SU-DHL-6 (cell line): Measurements from ENCODE around the gene SELPLG.
"Not testable (repeated sequence)": the region's sequence is repeated elsewhere in the genome, so short reads cannot be mapped to it uniquely, and the experiment has no call there.

Source experiments
- H2AFZ ChIP-seq: fragments of 200-600 bp; sonication (generic); 2 replicates; pipeline ENCODE4 v1.6.1; 2014; ENCODE audit warnings: low read depth, mild to moderate bottlenecking, moderate library complexity, mixed read lengths, antibody characterized with exemption, low read length; ENCODE audit not compliant: severe bottlenecking
- H3F3A ChIP-seq: fragments of 200-600 bp; shearing (Covaris generic); 2 replicates; pipeline ENCODE4 v1.6.0; 2016; ENCODE audit warnings: antibody characterized with exemption, mild to moderate bottlenecking; ENCODE audit not compliant: insufficient read depth
- H3K27ac ChIP-seq: fragments of 200-600 bp; sonication (generic); 2 replicates; pipeline ENCODE4 v1.5.1; 2016; ENCODE audit warnings: low read depth, mild to moderate bottlenecking, low read length, moderate library complexity, mixed read lengths
- H3K27me3 ChIP-seq: fragments of 200-600 bp; sonication (generic), shearing (Covaris generic); 2 replicates; pipeline ENCODE4 v1.6.0; 2014; ENCODE audit warnings: mild to moderate bottlenecking, low read length
- H3K36me3 ChIP-seq: fragments of 200-600 bp; sonication (generic); 2 replicates; pipeline ENCODE4 v1.6.1; 2014; ENCODE audit warnings: mild to moderate bottlenecking, low read length, mixed read lengths
- H3K4me2 ChIP-seq: fragments of 300-600, 200-600 bp; shearing (Covaris generic), sonication (generic); 2 replicates; pipeline ENCODE4 v1.6.0; 2014; ENCODE audit warnings: low read length, low read depth, mild to moderate bottlenecking; ENCODE audit not compliant: poor library complexity, severe bottlenecking
- H3K4me3 ChIP-seq: fragments of 200-600 bp; sonication (generic); 2 replicates; pipeline ENCODE4 v1.5.1; 2014; ENCODE audit warnings: antibody characterized with exemption, low read length, mild to moderate bottlenecking, mixed read lengths; ENCODE audit not compliant: insufficient read depth, poor library complexity, severe bottlenecking
- H3K79me2 ChIP-seq: fragments of 200-600 bp; sonication (generic); 2 replicates; pipeline ENCODE4 v1.6.1; 2014; ENCODE audit warnings: mild to moderate bottlenecking, low read length, moderate library complexity; ENCODE audit not compliant: insufficient read depth
- H3K9ac ChIP-seq: fragments of 200-600 bp; sonication (generic); 2 replicates; pipeline ENCODE4 v1.7.0; 2014; ENCODE audit warnings: mild to moderate bottlenecking, low read length
- H3K9me2 ChIP-seq: fragments of 200-600 bp; sonication (generic); replicated peaks from 2 replicates; pipeline ENCODE4 v1.6.1; 2014; ENCODE audit warnings: low read length; ENCODE audit not compliant: insufficient read depth
- H3K9me3 ChIP-seq: fragments of 200-600 bp; sonication (generic); 2 replicates; pipeline ENCODE4 v1.6.1; 2014; ENCODE audit warnings: low read length, mixed read lengths; ENCODE audit not compliant: insufficient read depth
- H4K20me1 ChIP-seq: fragments of 200-600 bp; sonication (generic); 2 replicates; pipeline ENCODE4 v1.6.1; 2014; ENCODE audit warnings: low read depth, mild to moderate bottlenecking, antibody characterized with exemption, low read length, moderate library complexity, mixed read lengths
- CTCF ChIP-seq: fragments of 200-600 bp; sonication (generic); IDR thresholded peaks from one replicate; pipeline ENCODE4 v1.5.1; 2017; ENCODE audit warnings: antibody characterized with exemption, mild to moderate bottlenecking, low read length, moderate library complexity; ENCODE audit not compliant: insufficient read depth, poor library complexity, severe bottlenecking
- EZH2phosphoT487 ChIP-seq: fragments of 200-600 bp; sonication (generic), shearing (Covaris generic); conservative IDR thresholded peaks from 2 replicates; pipeline ENCODE4 v1.6.1; 2018; ENCODE audit warnings: mild to moderate bottlenecking, antibody characterized with exemption, low read length, moderate library complexity, mixed read lengths

SELPLG gene

GRCh38 chr12:108594323-108594903 lies 39.3 kb downstream of the SELPLG start:
- H3K9me2 ChIP-seq = no peaks in the 10 kb centered on the region
- H3K36me3 ChIP-seq = no peaks in the 10 kb centered on the region
- no peak overlapping the region for H3K27ac ChIP-seq
- no peak overlapping the region for H3K4me2 ChIP-seq
- no peaks in the 10 kb centered on the region for H4K20me1 ChIP-seq
- no peaks in the 10 kb centered on the region for H3K9me3 ChIP-seq
- no peak overlapping the region for H3K4me3 ChIP-seq
- H3F3A ChIP-seq = no peaks in the 10 kb centered on the region
- H3K79me2 ChIP-seq = no peaks in the 10 kb centered on the region
- H2AFZ ChIP-seq = no peak overlapping the region
- no peak overlapping the region for H3K9ac ChIP-seq
- no peaks in the 10 kb centered on the region for H3K27me3 ChIP-seq
- TF ChIP-seq CTCF = no peak
- TF ChIP-seq EZH2phosphoT487 = no peak

DNA sequence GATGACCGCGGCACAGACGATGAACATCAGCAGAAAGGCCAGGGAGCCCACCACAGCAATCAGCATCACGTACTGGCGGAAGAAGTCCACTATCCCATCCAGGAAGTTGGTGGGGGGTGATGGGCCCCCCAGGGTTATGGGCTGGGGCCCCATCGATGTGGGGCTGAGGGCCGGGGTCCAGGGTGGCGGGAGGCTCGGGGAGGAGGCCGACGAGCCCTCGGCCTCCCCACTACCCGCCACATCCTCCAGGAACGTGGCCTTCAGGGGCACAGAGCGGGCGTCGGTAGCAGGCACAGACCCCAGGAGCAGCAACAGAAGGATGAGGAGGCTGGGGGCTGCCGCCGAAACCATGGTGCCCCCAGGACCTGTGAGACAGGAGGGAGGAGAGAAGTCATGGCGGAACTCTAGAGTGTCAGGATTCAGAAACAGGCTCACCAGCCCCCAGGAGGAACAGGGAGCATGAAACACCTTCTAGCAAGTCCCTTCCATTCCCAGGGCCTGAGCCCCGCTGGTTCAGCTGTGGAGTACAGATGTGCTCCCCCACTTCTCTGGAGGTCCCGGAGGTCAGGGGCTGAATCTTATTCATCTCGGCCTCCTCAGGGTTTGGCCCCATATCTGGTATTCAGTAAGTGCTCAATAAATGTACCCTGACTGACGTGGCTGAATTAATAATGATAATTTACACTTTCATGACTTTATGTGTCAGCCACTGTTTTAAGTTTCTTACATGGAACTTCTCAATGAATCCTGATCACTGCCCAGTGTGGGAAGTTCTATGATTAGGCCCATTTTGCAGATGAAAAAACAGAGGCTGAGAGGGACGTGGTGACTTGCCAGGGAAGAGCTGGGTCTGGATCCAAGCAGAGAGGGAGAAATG lies 41.4 kb downstream of the SELPLG start:
- no peaks in the 10 kb centered on the region for H3K27me3 ChIP-seq
- no peak overlapping the region for H3K9ac ChIP-seq
- no peaks in the 10 kb centered on the region for H4K20me1 ChIP-seq
- no peak overlapping the region for H3K27ac ChIP-seq
- H3K4me2 ChIP-seq = no peak overlapping the region
- H3K9me3 ChIP-seq = no peaks in the 10 kb centered on the region
- H3K79me2 ChIP-seq = no peaks in the 10 kb centered on the region
- H3K4me3 ChIP-seq = no peak overlapping the region
- no peaks in the 10 kb centered on the region for H3K36me3 ChIP-seq
- no peaks in the 10 kb centered on the region for H3K9me2 ChIP-seq
- no peaks in the 10 kb centered on the region for H3F3A ChIP-seq
- H2AFZ ChIP-seq = no peak overlapping the region
- TF ChIP-seq EZH2phosphoT487 (no peak), CTCF (no peak)

- H3K9me2 ChIP-seq = no peaks in the 10 kb centered on the region
- no peaks in the 10 kb centered on the region for H4K20me1 ChIP-seq
- H3K27ac ChIP-seq = no peak overlapping the region
- no peak overlapping the region for H3K4me3 ChIP-seq
- H3K4me2 ChIP-seq = no peak overlapping the region
- TF ChIP-seq EZH2phosphoT487 (no peak), CTCF (no peak)
- H3K79me2 ChIP-seq = no peaks in the 10 kb centered on the region
- no peak overlapping the region for H3K9ac ChIP-seq
- no peaks in the 10 kb centered on the region for H3K9me3 ChIP-seq
- no peaks in the 10 kb centered on the region for H3K36me3 ChIP-seq
- H2AFZ ChIP-seq = no peak overlapping the region
- no peaks in the 10 kb centered on the region for H3F3A ChIP-seq
- H3K27me3 ChIP-seq = no peaks in the 10 kb centered on the region
Observed at GRCh38 chr12:108591267-108591980, 42.3 kb downstream of the SELPLG start.

DNA sequence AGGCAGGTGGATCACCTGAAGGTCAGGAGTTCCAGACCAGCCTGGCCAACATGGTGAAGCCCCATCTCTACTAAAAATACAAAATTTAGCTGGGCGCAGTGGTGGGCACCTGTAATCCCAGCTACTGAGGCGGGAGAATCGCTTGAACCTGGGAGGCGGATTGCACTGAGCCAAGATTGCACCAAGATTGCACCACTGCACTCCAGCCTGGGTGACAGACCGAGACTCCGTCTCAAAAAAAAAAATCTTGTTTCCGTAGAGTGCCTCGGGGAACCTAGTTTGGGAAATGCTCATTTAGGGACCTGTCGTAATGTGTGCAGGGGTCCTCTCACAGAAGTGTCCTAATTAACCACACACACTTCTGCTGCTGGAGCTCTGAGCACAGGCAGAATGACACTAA lies 43.2 kb downstream of the SELPLG start:
- H3F3A ChIP-seq, H3K36me3 ChIP-seq, H4K20me1 ChIP-seq, H3K27ac ChIP-seq, H3K9me2 ChIP-seq, H3K4me2 ChIP-seq, H3K4me3 ChIP-seq, H2AFZ ChIP-seq, H3K9me3 ChIP-seq, H3K27me3 ChIP-seq, H3K9ac ChIP-seq, H3K79me2 ChIP-seq: not testable (repeated sequence)
